ENCODE measurements around the gene KLF2.

Gene KLF2

DNA sequence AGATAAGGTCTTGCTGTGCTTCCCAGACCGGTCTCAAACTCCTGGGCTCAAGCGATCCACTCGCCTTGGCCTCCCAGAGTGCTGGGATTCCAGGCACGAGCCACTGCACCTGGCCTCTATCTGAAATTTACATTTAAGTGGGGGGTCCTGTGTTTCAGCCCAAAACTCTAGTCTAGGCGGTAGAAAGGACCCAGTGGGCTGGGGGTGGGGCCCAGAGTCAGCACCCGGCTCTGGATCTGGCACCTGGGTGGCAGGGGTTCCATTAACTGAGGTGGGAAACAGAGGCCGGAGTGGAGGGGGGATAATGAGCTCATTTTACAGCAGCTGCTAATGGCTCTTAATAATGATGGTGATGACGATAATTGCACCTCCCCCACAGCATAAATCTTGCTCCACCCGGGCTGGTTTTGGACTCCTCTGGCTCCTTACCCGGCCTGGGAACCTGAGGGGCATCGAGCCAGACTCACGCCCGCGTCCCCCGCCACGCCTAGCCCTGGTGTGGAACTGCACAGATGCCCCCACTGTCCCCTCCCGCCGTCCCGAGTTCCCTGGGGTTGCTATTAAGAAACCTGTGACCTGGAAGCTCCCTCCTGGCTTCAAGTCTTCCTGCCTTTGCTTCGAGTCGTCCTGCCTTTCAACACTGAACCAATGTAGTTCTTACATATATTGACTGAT lies 17.8 kb upstream of the KLF2 start:
- no peak for DNase-seq (ENCODE audit: low read depth in 1 of 2, low spot score in 1 of 2)

DNA sequence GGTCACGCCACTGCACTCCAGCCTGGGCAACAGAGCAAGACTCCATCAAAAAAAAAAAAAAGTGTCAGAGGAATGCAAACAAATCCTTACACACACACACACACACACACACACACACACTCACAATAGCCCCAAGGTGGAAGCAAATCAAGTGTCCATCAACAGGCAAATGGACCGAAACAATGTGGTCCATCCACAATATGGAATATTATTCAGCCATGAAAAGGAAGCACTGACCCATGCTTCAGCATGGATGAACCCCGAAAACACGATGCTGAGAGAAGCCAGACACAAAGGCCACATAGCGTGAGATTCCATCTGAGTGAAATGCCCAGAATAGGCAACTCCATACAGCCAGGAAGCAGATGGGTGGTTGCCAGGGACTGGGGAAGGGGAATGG lies 16.5 kb upstream of the KLF2 start:
- no peak for DNase-seq (ENCODE audit: low read depth in 1 of 2, low spot score in 1 of 2)

DNA sequence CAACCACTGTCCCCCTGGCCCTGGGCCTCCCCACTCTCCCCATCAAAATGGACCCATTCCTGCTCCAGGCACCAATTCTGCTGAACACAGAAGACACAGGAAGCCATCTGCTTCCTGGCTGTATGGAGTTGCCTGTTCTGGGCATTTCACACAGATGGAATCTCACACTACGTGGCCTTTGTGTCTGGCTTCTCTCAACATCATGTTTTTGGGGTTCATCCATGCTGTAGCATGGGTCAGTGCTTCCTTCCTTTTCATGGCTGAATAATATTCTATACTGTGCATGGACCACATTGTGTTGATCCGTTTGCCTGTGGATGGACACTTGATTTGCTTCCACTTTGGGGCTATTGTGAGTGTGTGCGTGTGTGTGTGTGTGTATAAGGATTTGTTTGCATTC lies 15.0 kb upstream of the KLF2 start:
- no peak for DNase-seq (ENCODE audit: low read depth in 1 of 2, low spot score in 1 of 2)

DNA sequence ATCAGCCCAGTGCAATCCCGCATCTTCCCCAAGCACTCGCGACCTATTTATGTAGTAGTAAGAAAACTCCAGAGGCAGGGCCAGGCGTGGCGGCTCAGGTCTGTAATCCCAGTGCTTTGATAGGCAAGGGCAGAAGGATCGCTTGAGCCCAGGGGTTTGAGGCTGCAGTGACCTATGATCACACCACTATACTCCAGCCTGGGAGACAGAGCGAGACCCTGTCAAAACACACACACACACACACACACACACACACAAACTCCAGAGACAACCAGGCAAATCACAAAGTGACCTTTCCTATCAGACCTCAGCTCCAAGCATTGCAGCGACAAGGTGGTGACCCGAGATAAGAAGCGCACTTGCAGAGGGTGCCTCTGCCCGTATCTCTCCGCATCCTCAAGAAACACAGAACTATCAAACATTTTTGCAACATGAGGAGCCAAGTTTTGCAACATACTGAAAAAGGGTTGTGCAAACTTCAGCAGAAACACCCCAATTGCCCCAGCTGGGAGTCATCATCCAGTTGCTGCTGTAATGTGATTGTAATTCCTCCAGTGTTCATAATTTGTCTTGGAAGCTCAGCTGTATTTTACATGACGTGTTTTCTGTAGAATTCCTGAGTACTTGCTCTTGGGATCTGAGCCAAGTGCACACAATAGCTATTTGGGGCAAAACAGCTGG lies 8.7 kb upstream of the KLF2 start:
- DNase-seq (ENCODE audit: low read depth in 1 of 2, low spot score in 1 of 2): no peak

DNA sequence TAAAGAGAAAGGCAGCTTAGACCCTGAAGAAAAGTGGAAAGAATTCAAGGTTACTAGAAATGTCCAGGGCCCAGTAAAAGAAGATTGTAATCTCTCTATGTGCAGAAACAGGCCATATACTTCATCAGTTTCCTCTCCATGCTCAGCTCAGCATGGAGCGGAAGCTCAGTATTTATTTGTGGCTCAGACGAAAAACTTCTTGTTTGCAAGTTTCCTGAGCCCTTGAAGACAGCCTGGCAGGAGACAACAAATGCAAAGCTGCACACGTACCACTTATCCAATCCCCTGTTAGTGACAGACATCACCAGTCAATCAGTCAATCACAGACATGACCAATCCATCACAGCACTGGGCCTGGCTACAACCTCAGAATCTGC lies 8.1 kb upstream of the KLF2 start:
- DNase-seq (ENCODE audit: low read depth in 1 of 2, low spot score in 1 of 2): no peak

DNA sequence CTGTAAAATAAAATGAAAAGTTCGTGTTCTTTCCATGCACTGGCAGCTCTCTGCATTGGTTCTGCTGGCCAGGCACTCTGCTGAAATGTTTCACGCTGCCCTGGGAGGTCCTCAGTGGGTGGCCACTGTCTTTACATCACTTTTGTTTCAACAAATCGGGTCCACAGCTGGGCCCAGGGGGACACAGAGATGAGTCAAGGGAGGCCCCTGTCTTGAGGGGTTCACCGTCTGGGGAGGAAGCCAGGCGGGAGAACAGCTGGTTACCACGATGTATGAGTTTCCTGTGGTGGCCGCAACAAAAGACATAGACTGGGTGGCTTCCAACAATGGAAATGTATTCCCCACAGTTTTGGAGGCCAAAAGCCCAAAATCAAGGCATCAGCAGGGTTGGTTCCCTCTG lies 5.1 kb upstream of the KLF2 start:
- DNase-seq (ENCODE audit: low read depth in 1 of 2, low spot score in 1 of 2): no peak

DNA sequence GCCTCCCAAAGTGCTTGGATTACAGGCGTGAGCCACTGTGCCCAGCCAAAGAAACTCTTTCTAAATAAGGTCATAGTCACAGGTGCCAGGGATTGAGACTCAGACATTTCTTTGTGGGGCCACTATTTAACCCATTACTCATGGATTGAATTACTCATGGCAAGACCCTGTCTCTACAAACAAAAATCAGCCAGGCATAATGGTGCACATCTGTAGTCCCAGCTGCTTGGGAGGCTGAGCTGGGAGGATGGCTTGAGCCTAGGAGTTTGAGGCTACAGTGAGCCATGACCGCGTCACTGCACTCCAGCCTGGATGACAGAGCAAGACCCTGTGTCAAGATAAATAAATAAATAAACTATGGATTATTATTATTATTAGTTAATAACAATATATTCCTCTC lies 3.6 kb upstream of the KLF2 start:
- no peak for DNase-seq (ENCODE audit: low read depth in 1 of 2, low spot score in 1 of 2)

DNA sequence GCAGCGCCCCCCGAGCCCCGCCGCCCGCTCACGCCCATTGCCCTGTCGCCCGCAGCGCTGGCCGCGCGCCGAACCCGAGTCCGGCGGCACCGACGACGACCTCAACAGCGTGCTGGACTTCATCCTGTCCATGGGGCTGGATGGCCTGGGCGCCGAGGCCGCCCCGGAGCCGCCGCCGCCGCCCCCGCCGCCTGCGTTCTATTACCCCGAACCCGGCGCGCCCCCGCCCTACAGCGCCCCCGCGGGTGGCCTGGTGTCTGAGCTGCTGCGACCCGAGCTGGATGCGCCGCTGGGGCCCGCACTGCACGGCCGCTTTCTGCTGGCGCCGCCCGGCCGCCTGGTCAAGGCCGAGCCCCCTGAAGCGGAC lies 518 bp downstream of the KLF2 start:
- peak in 1 of 2 donors; percentile 37 for DNase-seq (ENCODE audit: low read depth in 1 of 2, low spot score in 1 of 2)

DNA sequence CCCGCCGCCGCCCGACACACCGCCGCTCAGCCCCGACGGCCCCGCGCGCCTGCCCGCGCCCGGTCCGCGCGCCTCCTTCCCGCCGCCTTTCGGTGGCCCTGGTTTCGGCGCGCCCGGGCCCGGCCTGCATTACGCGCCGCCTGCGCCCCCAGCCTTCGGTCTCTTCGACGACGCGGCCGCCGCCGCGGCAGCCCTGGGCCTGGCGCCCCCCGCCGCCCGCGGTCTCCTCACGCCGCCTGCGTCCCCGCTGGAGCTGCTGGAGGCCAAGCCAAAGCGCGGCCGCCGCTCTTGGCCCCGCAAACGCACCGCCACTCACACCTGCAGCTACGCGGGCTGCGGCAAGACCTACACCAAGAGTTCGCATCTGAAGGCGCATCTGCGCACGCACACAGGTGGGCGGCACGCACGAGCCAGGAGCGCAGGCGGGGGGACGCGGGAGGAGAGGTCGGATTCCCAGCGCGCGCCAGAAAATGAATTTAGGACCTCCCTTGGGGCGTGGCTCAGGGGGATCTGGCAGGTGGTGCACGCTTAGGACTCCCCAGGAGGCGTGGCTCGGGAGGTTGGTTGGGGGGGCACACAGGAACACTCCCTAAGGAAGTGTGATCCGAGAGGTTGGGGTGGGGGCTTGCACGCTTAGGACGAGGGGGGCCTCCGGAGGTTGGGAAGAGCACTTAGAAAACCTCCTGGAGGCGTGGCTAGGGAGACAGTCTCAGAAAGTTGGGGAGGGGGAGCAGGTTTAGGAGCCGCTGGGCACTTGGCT lies 1.2 kb downstream of the KLF2 start:
- peak; percentile 28 to 36 for DNase-seq (ENCODE audit: low read depth in 1 of 2, low spot score in 1 of 2)

DNA sequence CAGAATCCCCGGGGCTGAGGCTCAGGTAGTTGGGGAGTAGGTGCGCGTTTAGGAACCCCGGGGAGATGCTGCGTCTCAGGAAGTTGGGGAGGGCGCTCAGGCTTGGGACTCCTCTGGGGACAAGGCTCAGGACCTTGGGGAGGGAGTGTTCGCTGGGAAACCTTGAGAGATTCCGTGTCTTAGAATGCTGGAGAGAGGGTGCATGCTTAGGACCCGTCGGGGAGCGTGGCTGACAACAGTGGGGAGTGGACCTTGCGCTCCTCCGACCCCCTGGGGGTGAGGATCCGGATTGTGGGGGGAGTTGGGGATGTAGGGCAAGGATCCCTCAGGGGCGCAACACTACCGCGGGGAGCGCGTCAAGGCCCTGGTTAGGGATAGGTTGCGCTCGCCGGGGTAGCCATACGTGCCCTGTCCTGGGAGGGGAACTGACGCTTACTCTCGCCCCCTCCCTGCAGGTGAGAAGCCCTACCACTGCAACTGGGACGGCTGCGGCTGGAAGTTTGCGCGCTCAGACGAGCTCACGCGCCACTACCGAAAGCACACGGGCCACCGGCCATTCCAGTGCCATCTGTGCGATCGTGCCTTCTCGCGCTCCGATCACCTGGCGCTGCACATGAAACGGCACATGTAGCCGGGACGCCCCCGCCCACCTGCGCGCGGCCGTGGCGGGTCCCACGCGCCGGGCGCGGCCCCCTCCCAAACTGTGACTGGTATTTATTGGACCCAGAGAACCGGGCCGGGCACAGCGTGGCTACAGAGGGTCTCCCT lies 2.0 kb downstream of the KLF2 start:
- peak in 1 of 2 donors; percentile 19 for DNase-seq (ENCODE audit: low read depth in 1 of 2, low spot score in 1 of 2)

DNA sequence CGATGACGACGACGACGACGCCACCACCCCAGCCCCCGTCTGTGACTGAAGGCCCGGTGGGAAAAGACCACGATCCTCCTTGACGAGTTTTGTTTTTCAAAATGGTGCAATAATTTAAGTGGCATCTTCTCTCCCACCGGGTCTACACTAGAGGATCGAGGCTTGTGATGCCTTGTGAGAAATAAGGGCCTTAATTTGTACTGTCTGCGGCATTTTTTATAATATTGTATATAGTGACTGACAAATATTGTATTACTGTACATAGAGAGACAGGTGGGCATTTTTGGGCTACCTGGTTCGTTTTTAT lies 2.5 kb downstream of the KLF2 start:
- no peak for DNase-seq (ENCODE audit: low read depth in 1 of 2, low spot score in 1 of 2)

DNA sequence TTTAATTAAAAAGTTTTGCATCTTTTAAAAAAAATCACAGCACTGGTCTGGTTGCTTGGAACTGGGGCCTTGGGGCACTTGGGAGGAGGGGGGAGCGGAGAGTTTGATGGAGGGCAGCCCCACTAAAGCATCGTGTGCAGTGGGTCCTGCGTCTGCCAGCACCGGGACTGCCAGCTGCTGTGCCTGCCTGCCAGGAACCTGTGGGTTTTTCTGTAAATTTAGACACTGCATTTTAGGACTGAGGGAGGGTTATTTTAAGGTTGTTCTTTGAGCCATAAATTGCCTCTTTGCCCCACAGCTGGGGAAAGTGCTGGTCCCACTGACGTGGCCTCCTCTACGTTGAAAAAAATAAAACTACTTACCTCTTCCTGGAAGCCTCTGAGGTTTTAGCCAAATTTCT lies 2.9 kb downstream of the KLF2 start:
- DNase-seq (ENCODE audit: low read depth in 1 of 2, low spot score in 1 of 2): no peak

DNA sequence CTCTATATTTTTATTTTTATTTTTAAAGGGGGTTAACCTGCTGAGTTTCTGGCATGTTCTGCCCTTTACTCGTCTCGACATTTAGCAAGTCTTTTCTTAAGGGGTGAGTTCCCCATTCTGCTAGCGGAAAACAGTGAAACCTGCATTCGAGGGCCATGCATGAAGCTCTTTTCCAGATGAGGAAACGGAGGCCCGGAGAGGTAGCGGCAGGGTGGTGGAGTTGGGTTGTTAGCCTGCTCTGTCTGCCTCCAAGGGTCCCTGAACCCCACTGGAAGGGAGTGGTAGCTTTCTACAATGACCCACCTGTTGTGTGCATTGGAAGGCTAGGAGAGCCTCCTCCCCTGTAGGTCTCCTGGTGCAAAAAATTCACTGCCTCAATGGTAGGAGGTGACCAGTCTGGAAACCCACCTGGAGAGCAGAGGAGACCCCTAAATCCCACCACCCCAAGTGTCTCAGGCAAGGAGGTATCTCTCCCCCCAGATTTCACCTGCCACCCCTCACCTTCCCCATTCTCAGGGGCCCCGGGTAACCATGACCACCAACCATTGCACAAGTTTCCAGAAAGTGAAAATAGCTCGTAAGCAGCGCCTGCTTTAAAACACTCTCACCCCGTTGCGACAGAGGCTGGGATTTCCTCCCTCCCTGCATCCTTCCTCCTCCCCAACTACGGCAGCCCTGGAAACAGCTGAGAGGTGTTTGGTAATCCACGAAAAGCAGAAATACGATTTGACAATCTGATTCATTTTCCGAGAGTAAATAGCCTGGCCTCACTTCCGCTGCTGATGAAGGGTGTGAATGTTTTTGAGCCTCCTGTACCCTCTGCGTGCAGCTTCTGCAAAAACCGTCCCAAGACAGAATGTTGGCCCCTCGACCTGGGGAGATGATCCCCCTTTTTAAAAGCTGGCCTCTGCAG lies 3.5 kb downstream of the KLF2 start:
- DNase-seq (ENCODE audit: low read depth in 1 of 2, low spot score in 1 of 2): peak in 1 of 2 donors; percentile 19

DNA sequence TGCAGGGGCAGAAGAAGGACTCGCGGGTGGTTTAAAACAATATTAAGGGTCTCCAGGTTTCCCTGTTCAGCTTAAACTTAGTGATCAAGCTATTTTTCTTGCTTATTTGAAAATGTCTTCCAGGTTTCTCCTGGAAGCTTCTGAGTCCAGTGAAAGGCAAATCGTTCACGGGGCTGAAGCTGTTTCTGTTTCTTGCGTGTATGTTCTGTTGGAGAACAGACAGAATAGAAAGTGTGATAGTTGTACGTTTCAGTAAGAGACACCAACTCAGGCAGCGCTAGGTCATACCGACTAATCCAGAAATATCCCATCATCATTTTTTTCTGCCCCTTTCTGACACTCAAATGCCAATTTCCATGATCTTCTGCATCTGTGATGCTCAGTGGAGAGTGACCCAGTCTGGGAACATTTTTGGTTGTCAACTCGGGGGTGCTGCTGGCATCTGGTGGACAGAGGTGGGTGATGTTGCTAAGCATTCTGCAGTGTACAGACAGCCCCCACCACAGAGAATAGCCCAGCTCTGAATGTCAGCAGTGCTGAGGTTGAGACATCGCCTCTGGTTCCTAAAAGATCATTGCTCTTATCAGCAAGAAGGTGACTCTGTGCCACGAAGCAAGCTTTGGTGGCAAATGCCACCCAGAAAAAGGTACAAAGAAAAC lies 4.3 kb downstream of the KLF2 start:
- peak in 1 of 2 donors; percentile 42 for DNase-seq (ENCODE audit: low read depth in 1 of 2, low spot score in 1 of 2)

DNA sequence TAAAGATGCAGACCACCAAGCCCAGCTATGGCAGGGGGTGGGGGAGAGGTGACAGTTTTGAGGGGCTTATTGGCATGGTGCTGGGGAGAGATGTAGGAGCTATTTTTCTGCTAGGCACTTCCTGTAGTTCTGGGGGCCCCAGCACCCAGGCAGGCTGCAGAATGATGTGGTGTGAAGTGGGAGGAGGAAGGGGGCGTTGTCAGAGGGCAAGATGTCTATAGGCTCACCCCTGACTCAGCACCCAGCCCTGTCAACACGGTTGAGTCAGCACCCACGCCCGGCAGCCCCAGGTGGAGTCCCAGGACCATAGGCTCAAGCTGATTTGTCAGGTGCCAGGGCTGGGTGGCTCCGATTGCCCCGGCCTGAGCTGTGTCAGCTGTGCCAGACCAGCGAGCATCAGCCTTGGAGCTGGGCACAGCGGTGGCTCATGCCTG lies 5.8 kb downstream of the KLF2 start:
- DNase-seq (ENCODE audit: low read depth in 1 of 2, low spot score in 1 of 2): peak; percentile 84 to 90

DNA sequence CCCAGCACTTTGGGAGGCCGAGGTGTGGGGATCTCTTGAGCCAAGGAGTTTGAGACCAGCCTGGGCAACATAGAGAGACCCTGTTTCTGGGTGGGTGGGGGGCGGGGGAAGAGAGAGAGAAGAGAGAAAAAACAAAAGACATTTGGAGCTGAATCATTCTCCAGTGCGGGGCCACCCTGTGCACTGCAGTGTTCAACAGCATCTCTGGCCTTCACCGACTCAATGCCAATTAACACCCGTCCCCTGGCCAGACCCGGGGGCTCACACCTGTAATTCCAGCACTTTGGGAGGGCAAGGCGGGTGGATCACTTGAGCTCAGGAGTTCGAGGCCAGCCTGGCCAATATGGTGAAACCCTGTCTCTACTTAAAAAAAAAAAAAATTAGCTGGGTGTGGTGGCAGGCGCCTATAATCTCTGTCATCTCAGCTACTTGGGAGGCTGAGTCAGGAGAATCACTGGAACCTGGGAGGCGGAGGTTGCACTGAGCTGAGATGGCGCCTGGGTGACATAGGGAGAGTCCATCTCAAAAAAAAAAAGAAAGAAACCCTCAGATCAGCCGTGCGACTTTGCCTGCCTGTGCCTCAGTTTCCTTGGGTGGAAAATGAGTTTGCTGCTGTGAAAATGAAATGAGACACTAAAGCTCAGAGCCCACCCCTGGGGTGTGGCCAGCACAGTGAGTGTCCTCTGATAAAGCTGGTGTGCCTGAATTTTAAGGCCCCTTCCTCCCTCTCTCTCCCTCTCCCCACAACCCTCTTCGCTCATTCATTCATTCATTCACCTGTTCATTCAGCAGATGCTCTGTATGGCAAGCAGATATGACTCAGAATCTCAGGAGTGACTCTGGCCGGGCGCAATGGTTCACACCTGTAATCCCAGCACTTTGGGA lies 6.4 kb downstream of the KLF2 start:
- no peak for DNase-seq (ENCODE audit: low read depth in 1 of 2, low spot score in 1 of 2)

DNA sequence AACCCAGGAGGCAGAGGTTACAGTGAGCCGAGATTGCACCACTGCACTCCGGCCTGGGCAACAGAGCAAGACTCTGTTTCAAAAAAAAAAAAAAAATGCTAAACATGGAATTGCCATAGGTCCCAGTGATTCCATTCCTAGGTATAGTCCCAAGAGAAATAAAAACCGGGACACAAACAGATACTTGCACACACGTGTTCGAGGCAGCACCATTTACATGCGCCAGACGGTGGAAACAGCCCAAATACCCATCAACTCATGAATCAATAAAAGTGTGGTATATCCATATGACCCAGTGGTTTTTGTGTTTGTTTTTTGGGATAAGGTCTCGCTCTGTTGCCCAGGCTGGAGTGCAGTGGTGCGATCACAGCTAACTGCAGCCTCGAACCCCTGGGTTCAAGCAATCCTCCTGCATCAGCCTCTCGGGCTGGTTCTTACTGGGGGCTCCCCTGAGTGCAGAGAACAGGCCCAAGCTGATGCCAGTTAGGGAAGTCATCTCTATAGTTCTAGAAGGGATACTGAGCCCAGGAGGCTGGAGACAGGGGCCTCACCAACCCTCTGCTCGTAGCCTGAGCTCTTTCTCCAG lies 8.5 kb downstream of the KLF2 start:
- no peak for DNase-seq (ENCODE audit: low read depth in 1 of 2, low spot score in 1 of 2)

DNA sequence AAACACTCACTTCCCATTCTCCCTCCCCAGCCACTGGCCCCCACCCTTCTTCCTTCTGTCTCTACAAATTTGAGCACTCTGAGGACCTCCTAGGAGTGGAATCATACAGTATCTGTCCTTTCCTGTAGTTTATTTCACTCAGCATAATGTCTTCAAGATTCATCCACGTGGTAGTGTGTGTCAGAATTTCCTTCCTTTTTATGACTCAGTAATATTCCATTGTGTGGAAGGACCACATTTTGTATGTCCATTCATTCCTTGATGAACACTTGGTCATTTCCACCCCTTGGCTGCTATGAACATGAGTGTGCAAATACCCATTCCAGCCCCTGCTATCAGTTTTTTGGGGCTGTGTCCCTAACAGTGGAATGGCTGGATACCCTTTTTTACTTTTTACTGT lies 9.8 kb downstream of the KLF2 start:
- no peak for DNase-seq (ENCODE audit: low read depth in 1 of 2, low spot score in 1 of 2)

DNA sequence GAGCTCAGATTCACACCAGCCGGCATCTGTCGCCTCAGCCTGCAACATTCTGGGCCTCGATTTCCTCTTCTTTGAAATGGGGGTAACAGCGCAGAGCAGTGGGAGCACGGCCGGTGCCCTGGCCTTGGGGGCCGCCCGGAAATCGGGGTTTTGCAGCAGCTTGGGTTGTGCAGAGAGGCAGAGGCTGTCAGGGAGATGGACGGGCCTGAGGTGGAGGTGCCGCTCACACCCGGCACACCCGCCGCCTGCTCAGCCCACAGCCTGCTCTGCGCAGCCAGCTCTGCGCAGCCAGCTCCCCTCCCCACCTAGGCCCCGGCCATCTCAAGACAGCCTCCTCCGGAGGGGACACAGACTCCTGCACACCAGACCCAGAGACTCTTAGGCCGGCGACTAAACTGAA lies 10.6 kb downstream of the KLF2 start:
- no peak for DNase-seq (ENCODE audit: low read depth in 1 of 2, low spot score in 1 of 2)

All from stimulated activated CD4-positive, alpha-beta T cell treated with anti-CD3 and anti-CD28 coated beads, Interleukin-15, amount 100 ng/mL, for 1 hour (primary cell).